Measurements from ENCODE around the gene PRXL2C.

PRXL2C gene

DNA sequence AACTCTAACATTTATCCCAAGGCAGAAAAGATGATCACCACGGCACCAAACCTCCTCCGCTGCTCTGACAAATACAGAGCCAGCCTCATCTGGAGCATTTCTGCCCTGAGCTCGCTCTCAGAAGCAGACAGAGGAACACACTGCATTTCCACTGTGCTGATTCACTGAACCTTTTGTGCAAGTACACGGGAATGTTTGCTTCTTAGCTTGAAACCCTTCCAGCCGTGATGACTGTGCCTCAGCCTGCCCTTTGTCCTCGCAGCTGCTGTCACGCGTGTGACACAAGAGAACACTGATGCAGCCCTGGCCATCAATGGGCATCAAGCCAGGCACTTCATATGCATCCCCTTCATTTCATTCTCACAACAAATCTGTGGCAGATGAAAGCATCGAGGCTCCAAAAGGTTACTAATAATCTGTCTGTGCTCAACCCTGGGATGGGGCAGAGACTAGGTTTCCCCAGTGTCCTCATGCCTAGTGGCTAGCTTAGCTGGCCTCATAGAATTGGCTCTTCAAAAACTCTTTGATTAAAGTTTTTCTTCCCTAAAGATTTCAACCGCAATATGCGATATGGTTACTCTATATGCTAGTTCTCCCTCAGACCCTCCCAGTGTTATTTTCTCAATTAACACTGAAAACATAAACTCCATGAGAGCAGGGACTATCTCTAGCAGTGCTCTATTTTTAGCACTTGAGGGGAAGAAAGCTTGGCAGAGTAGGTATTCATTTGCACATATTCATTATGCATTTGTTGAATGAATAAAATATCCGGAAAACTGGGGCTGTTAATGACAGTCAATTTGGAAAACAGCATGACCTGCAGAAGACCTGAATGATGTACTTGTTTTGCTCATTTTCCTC is 42.8 kb downstream of the PRXL2C start:
- TF ChIP-seq, protein P1, sequence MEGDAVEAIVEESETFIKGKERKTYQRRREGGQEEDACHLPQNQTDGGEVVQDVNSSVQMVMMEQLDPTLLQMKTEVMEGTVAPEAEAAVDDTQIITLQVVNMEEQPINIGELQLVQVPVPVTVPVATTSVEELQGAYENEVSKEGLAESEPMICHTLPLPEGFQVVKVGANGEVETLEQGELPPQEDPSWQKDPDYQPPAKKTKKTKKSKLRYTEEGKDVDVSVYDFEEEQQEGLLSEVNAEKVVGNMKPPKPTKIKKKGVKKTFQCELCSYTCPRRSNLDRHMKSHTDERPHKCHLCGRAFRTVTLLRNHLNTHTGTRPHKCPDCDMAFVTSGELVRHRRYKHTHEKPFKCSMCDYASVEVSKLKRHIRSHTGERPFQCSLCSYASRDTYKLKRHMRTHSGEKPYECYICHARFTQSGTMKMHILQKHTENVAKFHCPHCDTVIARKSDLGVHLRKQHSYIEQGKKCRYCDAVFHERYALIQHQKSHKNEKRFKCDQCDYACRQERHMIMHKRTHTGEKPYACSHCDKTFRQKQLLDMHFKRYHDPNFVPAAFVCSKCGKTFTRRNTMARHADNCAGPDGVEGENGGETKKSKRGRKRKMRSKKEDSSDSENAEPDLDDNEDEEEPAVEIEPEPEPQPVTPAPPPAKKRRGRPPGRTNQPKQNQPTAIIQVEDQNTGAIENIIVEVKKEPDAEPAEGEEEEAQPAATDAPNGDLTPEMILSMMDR (IDR thresholded peaks at IDR 0.05): no peak

DNA sequence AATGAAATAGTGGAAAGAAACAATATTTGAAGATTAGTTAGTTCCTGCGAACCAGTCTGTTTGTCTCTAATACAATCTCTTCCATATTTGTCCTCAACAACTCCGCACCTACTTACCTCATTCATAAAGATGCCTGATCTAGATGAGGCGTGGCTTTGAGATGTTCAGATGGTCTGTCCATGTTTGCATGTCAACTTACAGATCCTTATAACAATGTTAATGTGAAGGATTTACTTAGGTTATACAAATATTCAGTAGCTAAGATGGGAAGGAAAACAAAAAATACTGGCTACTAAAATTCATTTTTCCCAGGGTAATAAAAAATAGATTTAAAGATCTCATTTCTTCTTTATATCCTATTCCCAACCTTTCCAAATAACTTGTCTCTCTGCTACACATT is 43.8 kb downstream of the PRXL2C start:
- H3K4me3 ChIP-seq (ENCODE audit: low read depth in 1 of 2, low read length in 1 of 2): no peak overlapping the region
- no peaks in the 10 kb centered on the region for H3K36me3 ChIP-seq
- H3K27ac ChIP-seq: no peak overlapping the region
- TF ChIP-seq, protein P1 (IDR thresholded peaks at IDR 0.05): no peak
- H3K9me3 ChIP-seq: no peaks in the 10 kb centered on the region
- no peaks in the 10 kb centered on the region for H3K4me1 ChIP-seq (ENCODE audit: control insufficient read depth in 1 of 2, insufficient read depth in 1 of 2, low read depth in 1 of 2, low read length in 1 of 2)
- H3K27me3 ChIP-seq: peaks cover 87% of the 10 kb centered on the region

More for the DNA sequence above, 42.8 kb downstream of the PRXL2C start:
- H3K27ac ChIP-seq: no peak overlapping the region
- no peaks in the 10 kb centered on the region for H3K4me1 ChIP-seq (ENCODE audit: control insufficient read depth in 1 of 2, insufficient read depth in 1 of 2, low read depth in 1 of 2, low read length in 1 of 2)
- H3K27me3 ChIP-seq: peaks cover 98% of the 10 kb centered on the region
- H3K36me3 ChIP-seq: no peaks in the 10 kb centered on the region
- H3K9me3 ChIP-seq: no peaks in the 10 kb centered on the region
- no peak overlapping the region for H3K4me3 ChIP-seq (ENCODE audit: low read depth in 1 of 2, low read length in 1 of 2)

DNA sequence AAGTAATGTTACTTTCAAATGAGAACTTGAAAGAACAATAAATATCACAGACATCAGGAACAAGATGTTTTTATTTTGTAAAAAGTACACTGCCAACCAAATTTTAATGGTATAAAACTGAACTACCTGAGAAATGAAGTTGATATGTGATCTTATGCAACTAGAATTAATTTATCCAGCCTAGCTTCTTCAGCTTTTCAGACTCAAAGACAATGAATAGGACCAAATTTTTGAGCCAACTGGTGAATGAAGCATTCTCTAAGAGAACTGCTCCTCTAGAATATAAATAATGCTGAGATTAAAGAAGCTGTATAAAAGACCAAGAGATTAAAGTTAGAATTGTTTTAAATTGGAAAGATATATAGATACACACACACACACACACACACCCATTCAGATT is 45.4 kb downstream of the PRXL2C start:
- no peaks in the 10 kb centered on the region for H3K36me3 ChIP-seq
- peaks cover 72% of the 10 kb centered on the region for H3K27me3 ChIP-seq
- H3K9me3 ChIP-seq: no peaks in the 10 kb centered on the region
- no peak overlapping the region for H3K27ac ChIP-seq
- H3K4me3 ChIP-seq (ENCODE audit: low read depth in 1 of 2, low read length in 1 of 2): no peak overlapping the region
- no peaks in the 10 kb centered on the region for H3K4me1 ChIP-seq (ENCODE audit: control insufficient read depth in 1 of 2, insufficient read depth in 1 of 2, low read depth in 1 of 2, low read length in 1 of 2)
- TF ChIP-seq, protein P1 (IDR thresholded peaks at IDR 0.05): no peak

DNA sequence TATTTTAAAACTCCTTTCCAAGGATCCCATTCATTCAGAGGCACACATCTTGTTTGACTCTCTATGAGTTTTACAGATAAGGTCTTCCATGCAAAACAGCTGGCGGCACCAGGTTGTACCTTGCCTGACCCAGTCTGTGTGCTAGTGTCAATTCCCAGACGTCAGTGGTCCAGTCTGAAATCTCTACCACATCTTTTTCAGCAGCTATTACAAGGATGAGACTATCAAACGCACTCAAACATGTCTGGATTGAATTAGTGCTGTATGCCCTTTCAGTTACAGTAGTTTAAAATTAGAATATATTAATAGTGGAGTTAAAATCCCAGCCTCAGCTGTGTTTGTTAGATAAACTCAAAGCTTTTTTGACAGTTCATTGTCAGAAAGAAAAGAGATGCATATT is 47.1 kb downstream of the PRXL2C start:
- H3K27ac ChIP-seq: no peak overlapping the region
- no peak overlapping the region for H3K4me3 ChIP-seq (ENCODE audit: low read depth in 1 of 2, low read length in 1 of 2)
- no peaks in the 10 kb centered on the region for H3K4me1 ChIP-seq (ENCODE audit: control insufficient read depth in 1 of 2, insufficient read depth in 1 of 2, low read depth in 1 of 2, low read length in 1 of 2)
- H3K27me3 ChIP-seq: peaks cover 54% of the 10 kb centered on the region
- TF ChIP-seq, protein P1 (IDR thresholded peaks at IDR 0.05): no peak
- no peaks in the 10 kb centered on the region for H3K36me3 ChIP-seq
- no peaks in the 10 kb centered on the region for H3K9me3 ChIP-seq

DNA sequence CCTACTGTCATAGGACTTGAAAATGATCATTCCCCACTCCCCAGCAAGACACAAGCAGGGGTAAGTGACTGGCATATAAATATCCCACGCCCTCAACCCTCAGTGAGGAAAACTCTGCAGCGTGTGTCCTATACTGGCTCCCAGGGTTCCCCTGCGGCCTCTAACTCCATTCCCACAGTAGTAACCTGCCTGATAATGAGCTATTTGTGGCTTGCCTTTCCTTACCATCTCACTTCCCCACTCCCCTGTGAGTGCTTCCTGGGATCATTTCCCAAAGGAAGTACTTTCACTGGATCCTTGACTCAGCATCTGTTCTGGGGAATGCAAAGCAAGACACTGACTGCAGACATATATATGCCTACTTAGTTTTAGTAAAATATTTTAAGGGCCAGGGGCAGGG is 49.8 kb downstream of the PRXL2C start:
- Histone ChIP-seq H3K27ac (no peak overlapping the region), H3K4me3 (ENCODE audit: low read depth in 1 of 2, low read length in 1 of 2) (no peak overlapping the region), H3K9me3 (no peaks in the 10 kb centered on the region), H3K27me3 (peaks cover 28% of the 10 kb centered on the region), H3K36me3 (no peaks in the 10 kb centered on the region), H3K4me1 (ENCODE audit: control insufficient read depth in 1 of 2, insufficient read depth in 1 of 2, low read depth in 1 of 2, low read length in 1 of 2) (no peaks in the 10 kb centered on the region)
- TF ChIP-seq, protein P1 (IDR thresholded peaks at IDR 0.05): no peak
